HEK293T (cell line): ENCODE results near the gene SART3.

Experiments used
- CTCF ChIA-PET: fragments of 350-600 bp; formaldehyde crosslinking; extraction: SDS; loops from one replicate; lab custom pipeline; 2021; ENCODE audit warnings: antibody characterized with exemption, inconsistent platforms; lab: Yijun Ruan, JAX
- POLR2A ChIA-PET: fragments of 350-600 bp; formaldehyde crosslinking; extraction: SDS; loops from one replicate; lab custom pipeline; 2020; ENCODE audit warnings: antibody characterized with exemption, inconsistent platforms; lab: Yijun Ruan, JAX
- DNase-seq: peaks from one replicate; pipeline ENCODE4 v3.0.0; 2012; ENCODE audit warnings: mixed read lengths; ENCODE audit errors: extremely low spot score
- ARNT ChIP-seq: fragments of 450-650 bp; IDR thresholded peaks from 2 replicates; pipeline ENCODE4 v1.6.1; 2017; ENCODE audit warnings: mild to moderate bottlenecking
- BHLHE40 ChIP-seq: fragments of 450-650 bp; IDR thresholded peaks from 2 replicates; pipeline ENCODE4 v1.6.1; 2016; ENCODE audit warnings: mild to moderate bottlenecking, moderate library complexity, borderline replicate concordance
- CTBP1 ChIP-seq: fragments of 450-650 bp; IDR thresholded peaks from 2 replicates; pipeline ENCODE4 v1.6.1; 2016; ENCODE audit warnings: borderline replicate concordance
- ELF4 ChIP-seq: fragments of 450-650 bp; IDR thresholded peaks from 2 replicates; pipeline ENCODE4 v1.6.1; 2017; ENCODE audit warnings: antibody characterized with exemption
- FOXA1 ChIP-seq: fragments of 450-650 bp; IDR thresholded peaks from 2 replicates; pipeline ENCODE4 v1.6.1; 2016; ENCODE audit warnings: mild to moderate bottlenecking
- FOXK2 ChIP-seq: fragments of 450-650 bp; IDR thresholded peaks from 2 replicates; pipeline ENCODE4 v1.6.1; 2016; ENCODE audit warnings: mild to moderate bottlenecking
- FOXM1 ChIP-seq: fragments of 450-650 bp; IDR thresholded peaks from 2 replicates; pipeline ENCODE4 v1.6.1; 2017; ENCODE audit warnings: mild to moderate bottlenecking, borderline replicate concordance
- HDGF ChIP-seq: fragments of 450-650 bp; IDR thresholded peaks from 2 replicates; pipeline ENCODE4 v1.6.1; 2017; ENCODE audit warnings: antibody characterized with exemption, borderline replicate concordance
- L3MBTL2 ChIP-seq: fragments of 450-650 bp; conservative IDR thresholded peaks from 2 replicates; pipeline ENCODE4 v1.6.1; 2016; ENCODE audit warnings: mild to moderate bottlenecking
- LEF1 ChIP-seq: fragments of 450-650 bp; IDR thresholded peaks from 2 replicates; pipeline ENCODE4 v1.6.1; 2017; ENCODE audit warnings: mild to moderate bottlenecking, borderline replicate concordance
- NFRKB ChIP-seq: fragments of 450-650 bp; IDR thresholded peaks from 2 replicates; pipeline ENCODE4 v1.6.1; 2016; ENCODE audit warnings: mild to moderate bottlenecking, moderate library complexity
- SP1 ChIP-seq: fragments of 450-650 bp; IDR thresholded peaks from 2 replicates; pipeline ENCODE4 v1.6.1; 2017
- SUZ12 ChIP-seq: fragments of 450-650 bp; IDR thresholded peaks from 2 replicates; pipeline ENCODE4 v1.6.1; 2016; ENCODE audit warnings: mild to moderate bottlenecking
- TARDBP ChIP-seq: fragments of 450-650 bp; IDR thresholded peaks from 2 replicates; pipeline ENCODE4 v1.6.1; 2016
- ZNF384 ChIP-seq: fragments of 450-650 bp; IDR thresholded peaks from 2 replicates; pipeline ENCODE4 v1.6.1; 2016
- TF ChIP-seq, protein P1 (sequence below): fragments of 450-650 bp; IDR thresholded peaks from 2 replicates; pipeline ENCODE4 v1.6.1; 2016

SART3 gene

DNA sequence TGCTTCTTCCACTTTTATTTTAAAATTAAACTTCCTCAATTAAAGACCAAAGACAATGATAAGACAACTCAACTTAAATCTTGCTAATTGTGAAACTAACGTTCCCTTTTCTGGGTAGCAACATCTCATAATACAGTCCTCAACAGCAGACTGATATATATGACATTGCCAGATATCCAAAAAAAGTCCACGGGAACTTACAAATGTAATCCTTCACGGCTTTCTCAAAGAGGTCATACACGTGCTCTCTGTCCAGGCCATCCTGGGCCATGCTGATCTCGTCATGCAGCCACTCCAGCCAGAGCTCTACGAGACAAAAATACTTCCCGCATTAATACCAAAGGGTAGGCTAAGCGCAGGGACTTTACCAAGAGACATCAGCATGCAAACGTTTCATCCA lies 13.3 kb downstream of the SART3 start:
- CTCF ChIA-PET, result no interaction called here
- POLR2A ChIA-PET, result interaction anchor here (2.1 kb wide), 1 partner anchor 14 kb away, joined by 8 read pairs; the partner anchor contains the start of genes ISCU and SART3

DNA sequence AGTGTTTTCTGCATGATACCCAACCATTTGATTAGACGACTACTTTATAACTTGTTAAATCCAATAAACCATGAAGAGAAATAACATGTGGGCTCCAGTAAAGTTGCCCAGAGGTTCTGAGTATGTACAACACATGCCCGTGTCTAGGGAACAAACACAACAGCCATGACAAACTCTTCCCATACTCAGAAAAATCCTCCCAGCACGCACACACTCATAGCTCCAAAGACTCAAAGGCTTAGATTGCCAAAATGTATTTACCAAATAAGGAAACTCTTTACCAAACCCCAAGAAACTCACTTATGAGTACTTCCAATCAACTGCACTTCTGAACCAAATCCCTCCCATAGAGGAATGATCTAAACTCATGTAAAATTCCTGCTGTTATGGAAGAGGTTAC lies 17.3 kb downstream of the SART3 start:
- ChIA-PET CTCF (no interaction called here), POLR2A (no interaction called here)
- no peak for DNase-seq
- TF ChIP-seq LEF1, result no peak

More for the DNA sequence above, 13.3 kb downstream of the SART3 start:
- no peak for TF ChIP-seq HDGF
- TF ChIP-seq SP1, result no peak
- no peak for TF ChIP-seq SUZ12
- no peak for TF ChIP-seq TARDBP
- TF ChIP-seq CTBP1, result no peak
- TF ChIP-seq L3MBTL2, result no peak
- no peak for TF ChIP-seq NFRKB
- no peak for TF ChIP-seq BHLHE40
- no peak for TF ChIP-seq ZNF384
- no peak for TF ChIP-seq ELF4
- TF ChIP-seq FOXM1, result no peak
- no peak for TF ChIP-seq FOXK2
- TF ChIP-seq FOXA1, result no peak
- no peak for TF ChIP-seq ARNT
- TF ChIP-seq LEF1, result no peak
- TF ChIP-seq, protein P1, sequence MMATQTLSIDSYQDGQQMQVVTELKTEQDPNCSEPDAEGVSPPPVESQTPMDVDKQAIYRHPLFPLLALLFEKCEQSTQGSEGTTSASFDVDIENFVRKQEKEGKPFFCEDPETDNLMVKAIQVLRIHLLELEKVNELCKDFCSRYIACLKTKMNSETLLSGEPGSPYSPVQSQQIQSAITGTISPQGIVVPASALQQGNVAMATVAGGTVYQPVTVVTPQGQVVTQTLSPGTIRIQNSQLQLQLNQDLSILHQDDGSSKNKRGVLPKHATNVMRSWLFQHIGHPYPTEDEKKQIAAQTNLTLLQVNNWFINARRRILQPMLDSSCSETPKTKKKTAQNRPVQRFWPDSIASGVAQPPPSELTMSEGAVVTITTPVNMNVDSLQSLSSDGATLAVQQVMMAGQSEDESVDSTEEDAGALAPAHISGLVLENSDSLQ, result no peak
- DNase-seq, result no peak

DNA sequence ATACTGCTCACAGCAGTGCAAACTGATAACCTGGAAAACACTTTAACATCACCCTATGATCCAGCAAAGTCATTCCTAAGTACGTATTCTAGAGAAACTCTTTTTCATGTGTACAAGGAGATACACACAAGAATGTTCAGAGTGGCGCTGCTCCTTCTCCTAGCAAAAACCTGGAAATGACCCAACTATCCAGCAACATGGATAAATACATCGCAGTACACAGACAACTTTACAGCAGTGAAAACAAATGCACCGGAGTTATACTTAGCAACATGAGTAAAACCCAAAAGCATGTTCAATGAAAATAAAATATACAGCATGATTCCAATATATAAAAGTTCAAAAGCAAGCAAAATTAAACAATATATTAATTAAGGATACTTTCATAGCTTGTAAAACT lies 18.7 kb downstream of the SART3 start:
- ChIA-PET POLR2A (no interaction called here), CTCF (no interaction called here)
- no peak for DNase-seq
- TF ChIP-seq HDGF (no peak), BHLHE40 (no peak), FOXK2 (no peak), FOXM1 (no peak), ARNT (no peak)

DNA sequence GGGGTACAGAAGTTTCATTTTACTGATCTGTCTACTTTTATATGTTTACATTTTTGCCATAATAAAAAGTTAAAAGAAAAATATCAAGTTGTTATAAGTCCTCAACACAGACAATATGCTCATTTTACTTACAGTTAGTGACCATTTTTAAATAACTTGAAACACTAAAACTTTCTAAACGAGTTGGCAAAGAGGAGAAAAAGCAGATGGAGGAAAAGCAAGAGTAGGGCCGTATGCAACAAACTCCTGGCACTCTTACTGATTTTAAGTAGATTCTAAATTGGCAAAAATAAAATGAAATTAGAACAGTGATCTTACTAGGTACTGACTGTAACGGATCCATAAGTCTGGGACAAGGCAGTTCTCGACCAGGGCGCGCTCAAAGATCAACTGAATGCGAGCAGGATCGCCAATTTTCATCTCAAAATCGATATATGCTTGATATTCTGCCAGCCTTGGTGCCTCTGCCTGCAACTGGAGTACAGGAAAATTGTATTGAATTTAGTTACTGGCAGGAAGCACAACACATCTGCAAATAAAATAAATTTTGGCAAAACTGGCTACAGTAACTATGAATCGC lies 22.3 kb downstream of the SART3 start:
- no peak for DNase-seq
- no peak for TF ChIP-seq ARNT
- no peak for TF ChIP-seq FOXM1
- no peak for TF ChIP-seq FOXK2
- no peak for TF ChIP-seq HDGF
- TF ChIP-seq BHLHE40, result no peak
- no peak for TF ChIP-seq ELF4
- no peak for TF ChIP-seq LEF1
- TF ChIP-seq ZNF384, result no peak
- no peak for TF ChIP-seq SUZ12
- TF ChIP-seq NFRKB, result no peak
- TF ChIP-seq TARDBP, result no peak
- no peak for TF ChIP-seq FOXA1
- TF ChIP-seq, protein P1, result no peak
- no peak for TF ChIP-seq SP1
- no peak for TF ChIP-seq CTBP1
- POLR2A ChIA-PET, result no interaction called here
- CTCF ChIA-PET, result no interaction called here

DNA sequence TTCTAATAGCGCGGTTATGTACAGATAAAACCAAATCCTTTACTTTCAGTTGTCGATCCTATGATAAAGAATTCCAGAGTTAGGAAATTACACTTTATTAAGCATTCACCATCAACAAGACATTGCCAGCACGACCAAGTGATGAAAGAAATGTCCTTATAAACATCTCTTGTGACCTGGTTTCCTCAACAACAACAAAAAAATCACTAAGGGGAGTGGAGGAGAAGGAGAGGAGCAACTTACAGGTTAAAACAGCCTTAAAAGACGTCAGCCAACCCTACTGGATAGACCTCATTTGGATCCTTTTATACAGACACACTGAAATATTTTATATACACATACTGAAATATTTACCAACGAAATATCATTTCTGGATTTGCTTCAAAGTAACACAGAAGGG lies 22.8 kb downstream of the SART3 start:
- POLR2A ChIA-PET, result no interaction called here
- CTCF ChIA-PET, result no interaction called here
- TF ChIP-seq HDGF, result no peak
- no peak for TF ChIP-seq ZNF384
- no peak for TF ChIP-seq ARNT
- TF ChIP-seq L3MBTL2, result no peak
- no peak for TF ChIP-seq FOXK2
- TF ChIP-seq CTBP1, result no peak
- no peak for TF ChIP-seq SUZ12
- TF ChIP-seq SP1, result no peak
- TF ChIP-seq, protein P1, result no peak
- DNase-seq, result no peak

DNA sequence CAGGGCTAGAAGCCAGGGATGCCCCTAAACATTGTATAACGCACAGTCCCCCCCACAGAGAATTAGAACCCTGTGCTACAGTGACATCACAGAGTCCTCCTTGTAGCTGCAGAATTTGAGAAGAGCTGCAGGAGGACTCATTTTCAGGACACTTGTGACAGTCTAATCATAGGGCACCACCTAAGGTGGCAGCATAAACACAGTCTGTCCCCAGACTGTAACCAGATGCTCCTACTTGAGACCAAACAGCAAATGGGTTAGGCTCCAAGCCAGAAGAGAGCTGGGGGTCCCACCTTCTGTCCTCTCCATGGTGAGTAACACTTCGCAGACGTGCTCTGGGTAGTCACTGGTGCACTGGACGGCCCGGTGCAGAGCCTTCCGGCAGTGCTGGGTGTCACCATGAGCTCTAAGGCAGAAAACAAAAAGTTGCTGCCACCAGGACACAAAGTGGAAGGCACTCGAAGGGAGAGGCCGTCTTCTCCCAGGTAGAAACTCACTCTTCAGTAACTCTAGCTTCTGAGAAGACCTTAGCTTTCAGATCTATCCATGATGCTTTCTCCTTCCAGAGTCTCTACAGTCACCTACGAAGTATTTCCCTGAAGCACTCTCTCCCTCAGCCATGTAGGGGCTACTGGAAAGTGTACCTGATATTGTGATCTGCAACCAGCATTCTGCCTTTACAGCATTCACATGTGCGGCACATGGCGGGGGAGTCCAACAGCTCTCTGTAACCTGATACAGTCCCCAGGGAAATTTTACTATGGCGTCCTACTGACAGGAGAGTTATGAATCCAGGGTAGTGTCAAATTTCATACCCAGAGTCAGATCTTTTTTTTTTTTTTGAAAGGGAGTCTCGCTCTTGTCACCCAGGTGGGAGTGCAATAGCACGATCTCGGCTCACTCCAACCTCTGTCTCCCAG lies 28.8 kb downstream of the SART3 start:
- DNase-seq, result peak; percentile 56
- ChIA-PET POLR2A (no interaction called here), CTCF (no interaction called here)
- TF ChIP-seq, protein P1, result peak; percentile 82
- peak; percentile 56; the same call in 1 of the 2 replicates for TF ChIP-seq L3MBTL2
- TF ChIP-seq SUZ12, result no peak
- TF ChIP-seq ZNF384, result peak; percentile 88
- TF ChIP-seq FOXA1, result no peak
